Activated CD8-positive, alpha-beta memory T cell treated with anti-CD3 and anti-CD28 coated beads for 48 hours (primary cell): ENCODE data around the gene SPINDOC.
"Not testable (repeated sequence)": the region's sequence is repeated elsewhere in the genome, so short reads cannot be mapped to it uniquely, and the experiment has no call there.

Experiments
- DNase-seq, 3 experiments: peaks; one replicate each; pipeline ENCODE4 v3.0.0-alpha.2; 2020; ENCODE audit warnings: low read depth in 2 of 3, low spot score in 2 of 3

The SPINDOC gene

GRCh38 chr11:63783925-63784592 is 29.2 kb upstream of the SPINDOC start:
- DNase-seq: no peak

DNA sequence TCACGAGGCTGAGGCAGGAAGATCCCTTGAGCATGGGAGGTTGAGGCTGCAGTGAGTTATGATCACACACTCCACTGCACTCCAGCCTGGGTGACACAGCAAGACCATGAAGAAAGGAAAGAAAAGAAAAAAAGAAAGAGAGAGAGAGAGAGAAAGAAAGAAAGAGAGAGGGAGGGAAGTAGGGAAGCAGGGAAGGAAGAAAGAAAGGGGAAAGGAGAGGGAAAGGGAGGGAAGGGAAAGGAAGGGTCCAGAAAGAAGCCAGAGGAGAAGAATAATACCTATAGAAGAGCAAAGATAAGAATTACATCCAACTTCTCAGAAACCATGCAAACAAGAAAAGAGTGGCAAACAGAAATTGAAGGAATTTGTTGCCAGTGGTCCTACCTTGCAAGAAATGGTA is 27.4 kb upstream of the SPINDOC start:
- DNase-seq: no peak

DNA sequence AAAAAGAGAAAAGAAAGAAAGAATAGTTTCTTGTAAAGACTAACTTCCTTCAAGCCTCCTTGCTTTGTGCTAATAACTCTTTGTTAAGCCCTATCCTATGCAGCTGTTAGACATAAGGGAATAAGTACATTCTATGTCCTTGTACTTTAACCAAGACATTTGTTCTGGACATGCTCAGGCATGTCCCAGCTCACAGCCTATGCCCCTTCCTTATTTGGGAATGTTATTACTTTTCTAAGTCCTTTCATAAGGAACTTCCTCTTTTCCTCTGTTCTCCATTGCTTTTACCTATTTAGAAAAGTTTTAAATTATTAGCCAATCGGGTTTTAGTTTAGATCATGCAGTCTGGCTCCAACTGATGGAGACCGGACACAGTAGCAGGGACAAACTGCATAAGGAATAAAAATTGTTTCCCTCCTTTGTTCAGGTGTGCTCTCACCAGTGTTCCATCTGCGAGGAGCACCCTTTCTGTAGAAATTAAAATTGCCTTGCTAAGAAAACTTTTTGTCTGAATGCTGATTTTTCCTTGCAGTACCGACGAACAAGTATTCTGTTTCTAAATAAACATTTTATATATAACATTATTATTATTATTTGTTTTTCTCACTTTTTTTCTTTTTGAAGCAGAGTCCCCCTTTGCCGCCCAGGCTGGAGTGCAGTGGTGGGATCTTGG is 21.6 kb upstream of the SPINDOC start:
- DNase-seq: no peak

GRCh38 chr11:63793161-63793560 is 20.1 kb upstream of the SPINDOC start:
- no peak for DNase-seq

- no peak for DNase-seq
Measured at GRCh38 chr11:63795066-63795465, 18.2 kb upstream of the SPINDOC start.

DNA sequence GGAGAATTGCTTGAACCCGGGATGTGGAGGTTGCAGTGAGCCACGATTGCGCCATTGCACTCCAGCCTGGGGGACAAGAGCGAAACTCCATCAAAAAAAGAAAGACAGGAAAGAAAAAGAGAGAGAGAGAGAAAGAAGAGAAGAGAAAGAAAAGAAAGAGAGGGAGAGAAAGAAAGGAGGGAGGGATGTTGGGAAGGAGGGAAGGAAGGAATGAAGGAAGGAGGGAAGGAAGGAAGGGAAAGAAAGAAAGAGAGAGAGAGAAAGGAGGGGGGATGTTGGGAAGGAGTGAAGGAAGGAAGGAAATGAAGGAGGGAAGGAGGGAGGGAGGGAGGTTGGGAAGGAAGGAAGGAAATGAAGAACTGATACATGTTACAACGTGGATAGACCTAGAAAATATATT is 12.3 kb upstream of the SPINDOC start:
- DNase-seq: no peak

DNA sequence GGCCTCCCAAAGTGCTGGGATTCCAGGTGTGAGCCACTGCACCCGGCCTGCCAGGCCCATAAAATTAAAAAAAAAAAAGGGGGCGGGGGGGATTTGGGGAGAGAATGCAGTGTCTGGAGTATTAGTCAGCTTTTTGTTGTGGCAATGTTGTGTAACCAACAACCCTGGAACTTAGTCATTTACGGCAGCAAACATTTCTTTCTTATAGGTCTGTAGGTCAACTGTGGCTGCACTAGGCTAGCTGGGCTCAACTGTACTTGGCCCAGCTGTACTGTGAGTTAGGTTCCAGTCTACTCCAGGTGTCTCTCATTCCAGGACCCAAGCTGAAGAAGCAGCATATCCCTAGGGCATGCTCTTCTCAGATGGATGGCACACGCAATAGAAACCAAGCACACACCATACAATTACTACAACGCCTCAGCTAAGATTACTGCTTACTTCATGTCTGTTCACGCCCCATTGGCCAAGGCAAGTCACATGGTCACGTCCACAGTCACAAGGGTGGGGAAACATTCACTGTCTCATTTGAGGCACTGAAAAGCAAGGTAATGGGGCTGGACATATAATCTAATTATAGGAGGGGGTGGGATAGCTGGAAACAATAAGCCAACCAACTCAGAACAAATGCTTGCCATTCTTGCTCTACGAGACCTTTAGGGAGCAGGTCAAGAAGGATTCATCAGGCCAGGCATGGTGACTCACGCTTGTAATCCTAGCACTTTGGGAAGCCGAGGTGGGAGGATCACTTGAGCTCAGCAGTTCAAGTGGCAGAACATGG is 10.4 kb upstream of the SPINDOC start:
- no peak for DNase-seq

GRCh38 chr11:63804259-63804658 is 9.0 kb upstream of the SPINDOC start:
- DNase-seq: no peak

DNA sequence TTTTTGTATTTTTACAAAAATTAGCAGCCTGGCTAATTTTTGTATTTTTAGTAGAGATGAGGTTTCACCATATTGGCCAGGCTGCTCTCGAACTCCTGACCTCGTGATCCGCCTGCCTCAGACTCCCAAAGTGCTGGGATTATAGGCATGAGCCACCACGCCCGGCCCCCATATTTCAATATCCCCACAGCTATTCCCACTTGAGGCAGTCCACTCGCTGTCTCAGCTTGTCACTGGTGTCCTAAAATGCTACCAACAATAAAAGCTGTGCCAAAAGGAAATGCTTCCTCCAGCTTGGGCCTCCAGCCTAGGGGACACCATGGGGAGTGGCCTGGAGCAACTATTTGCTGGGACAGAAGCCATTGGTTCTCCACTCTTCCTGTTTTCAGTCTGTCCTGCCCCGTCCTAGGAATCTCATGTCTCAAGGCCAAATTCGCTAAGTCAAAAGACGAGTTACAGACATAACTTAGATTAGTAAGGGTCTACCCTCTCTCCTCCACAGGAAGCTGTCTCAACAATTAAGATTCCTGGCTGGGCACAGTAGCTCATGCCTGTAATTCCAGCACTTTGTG is 7.3 kb upstream of the SPINDOC start:
- DNase-seq: no peak

DNA sequence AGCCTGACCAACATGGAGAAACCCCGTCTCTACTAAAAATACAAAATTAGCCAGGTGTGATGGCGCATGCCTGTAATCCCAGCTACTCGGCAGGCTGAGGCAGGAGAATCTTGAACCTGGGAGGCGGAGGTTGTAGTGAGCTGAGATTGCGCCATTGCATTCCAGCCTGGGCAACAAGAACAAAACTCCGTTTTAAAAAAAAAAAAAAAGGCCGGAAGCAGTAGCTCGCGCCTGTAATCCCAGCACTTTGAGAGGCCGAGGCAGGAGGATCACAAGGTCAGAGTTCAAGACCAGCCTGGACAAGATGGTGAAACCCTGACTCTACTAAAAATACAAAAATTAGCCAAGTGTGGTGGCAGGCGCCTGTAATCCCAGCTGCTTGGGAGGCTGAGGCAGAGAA is 2.9 kb upstream of the SPINDOC start:
- DNase-seq: not testable (repeated sequence)

DNA sequence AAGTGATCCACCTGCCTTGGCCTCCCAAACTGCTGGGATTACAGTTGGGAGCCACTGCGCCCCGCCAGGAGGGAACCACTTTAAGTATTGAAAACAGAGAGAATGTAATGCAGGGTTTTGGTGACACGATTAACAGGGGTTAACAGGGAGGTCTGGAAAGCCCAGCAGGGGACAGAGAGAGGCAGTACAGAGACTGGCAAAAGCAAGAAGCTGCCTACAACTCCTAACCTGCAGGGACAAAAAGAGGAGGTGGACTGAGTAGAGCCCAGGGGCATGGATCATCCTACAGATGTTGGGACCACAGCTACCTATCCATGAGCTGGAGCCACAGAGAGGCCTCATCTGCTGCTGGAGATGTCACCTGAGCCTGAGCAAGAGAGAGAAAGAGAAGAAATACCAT is 1.7 kb upstream of the SPINDOC start:
- no peak for DNase-seq

- DNase-seq: peak in 2 of 3 experiments; percentile 8 to 28
Measured at GRCh38 chr11:63813563-63814382, 517 bp downstream of the SPINDOC start.

DNA sequence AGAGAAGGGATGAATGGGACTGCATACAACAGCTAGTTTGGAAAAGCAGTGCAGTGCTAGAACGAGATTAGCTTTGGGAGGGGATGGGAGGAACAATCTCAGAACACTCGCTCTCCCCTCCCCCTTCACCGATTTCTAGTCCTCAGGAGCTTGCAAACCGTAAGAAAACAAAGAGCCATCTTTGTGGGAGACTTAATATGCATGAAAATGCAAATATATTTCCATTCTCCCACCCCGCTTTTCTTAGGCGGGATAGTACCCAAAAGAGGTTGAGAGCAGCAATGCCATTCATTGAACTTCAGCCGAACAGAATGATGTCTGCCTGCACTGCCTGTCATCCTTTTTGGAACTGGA is 1.1 kb downstream of the SPINDOC start:
- no peak for DNase-seq

GRCh38 chr11:63816166-63816565 is 2.9 kb downstream of the SPINDOC start:
- no peak for DNase-seq

- DNase-seq: no peak
Measured at GRCh38 chr11:63816732-63817131, 3.5 kb downstream of the SPINDOC start.

DNA sequence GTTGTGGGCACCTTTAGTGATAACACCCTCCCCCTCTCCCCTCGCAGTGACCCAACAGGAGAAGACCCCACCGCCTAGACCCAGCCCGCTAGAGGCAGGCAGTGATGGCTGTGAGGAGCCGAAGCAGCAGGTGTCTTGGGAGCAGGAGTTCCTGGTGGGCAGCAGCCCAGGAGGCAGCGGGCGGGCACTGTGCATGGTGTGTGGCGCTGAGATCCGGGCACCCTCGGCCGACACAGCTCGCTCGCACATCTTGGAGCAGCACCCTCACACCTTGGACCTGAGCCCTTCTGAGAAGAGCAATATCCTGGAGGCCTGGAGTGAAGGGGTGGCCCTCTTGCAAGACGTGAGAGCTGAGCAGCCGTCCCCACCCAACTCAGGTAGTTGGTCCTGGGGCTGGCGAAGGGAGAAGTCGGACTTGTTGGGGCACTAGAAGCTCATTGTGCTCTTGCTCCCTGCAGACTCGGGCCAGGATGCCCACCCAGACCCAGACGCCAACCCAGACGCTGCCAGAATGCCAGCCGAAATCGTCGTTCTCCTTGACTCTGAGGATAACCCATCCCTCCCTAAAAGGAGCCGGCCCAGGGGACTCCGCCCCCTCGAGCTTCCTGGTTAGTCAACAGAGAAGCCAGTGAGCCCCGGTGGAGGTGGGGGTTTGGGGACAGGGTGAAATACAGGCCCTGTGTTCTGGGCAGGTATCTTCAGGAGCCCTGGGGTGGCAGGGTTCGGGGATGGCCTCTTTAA is 4.7 kb downstream of the SPINDOC start:
- no peak for DNase-seq

GRCh38 chr11:63818609-63819008 is 5.4 kb downstream of the SPINDOC start:
- DNase-seq: no peak

DNA sequence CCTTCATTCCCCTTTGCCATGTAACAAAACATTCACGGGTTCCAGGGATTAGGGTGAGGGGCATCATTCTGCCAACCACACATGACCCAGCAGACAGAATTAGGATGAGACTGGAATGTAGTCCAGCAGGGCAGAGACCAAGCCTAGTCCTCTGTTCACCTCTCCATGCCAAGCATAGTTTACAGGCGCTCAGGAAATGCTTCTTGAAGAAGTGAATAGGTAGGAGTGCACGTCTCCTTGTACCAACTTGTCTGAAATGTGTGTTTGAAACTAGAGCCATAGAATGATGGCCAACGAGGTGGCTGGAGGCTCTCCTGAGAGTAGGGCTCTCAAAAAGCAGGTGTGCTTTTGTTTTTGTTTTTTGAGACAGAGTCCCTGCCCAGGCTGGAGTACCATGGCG is 8.2 kb downstream of the SPINDOC start:
- no peak for DNase-seq

DNA sequence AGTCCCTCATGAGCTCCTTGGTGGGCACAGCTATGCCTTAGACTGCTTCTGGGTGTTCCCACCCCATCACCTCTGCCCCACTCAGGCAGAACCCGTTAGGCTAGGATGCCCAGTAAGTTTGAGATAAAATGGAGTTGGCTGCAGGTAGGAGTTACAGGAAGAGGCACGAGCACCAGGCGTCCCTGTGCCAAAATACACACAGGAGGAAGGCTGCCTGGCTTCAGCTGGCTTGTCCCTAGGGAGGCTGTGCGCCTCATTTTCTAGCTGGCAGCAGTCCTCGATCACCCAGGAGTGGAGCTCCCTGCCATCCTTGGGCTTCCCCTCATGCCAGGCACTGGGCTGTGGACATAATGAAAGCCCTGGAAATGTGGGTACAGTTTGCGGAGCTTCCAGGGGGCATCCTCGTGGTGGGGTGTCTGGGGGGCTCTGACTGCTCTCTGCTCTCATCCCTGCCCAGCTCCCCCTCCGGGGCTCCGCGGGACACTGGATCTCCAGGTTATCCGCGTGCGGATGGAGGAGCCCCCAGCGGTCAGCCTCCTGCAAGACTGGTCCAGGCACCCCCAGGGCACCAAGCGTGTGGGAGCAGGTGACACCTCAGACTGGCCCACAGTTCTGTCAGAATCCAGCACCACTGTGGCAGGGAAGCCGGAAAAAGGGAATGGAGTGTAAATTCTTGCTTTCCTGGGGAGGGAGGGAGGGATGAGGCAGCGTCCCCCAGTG is 13.4 kb downstream of the SPINDOC start:
- DNase-seq: no peak
